GM12878 (cell line): ENCODE data around the gene NR2F1-AS1. TPM values are rescaled to one million over a fixed set of nuclear protein-coding genes. Genes with fewer than 3 reads are reported as not detected.

Experiments used
- ATAC-seq: fragments of 200-7000 bp; cut with Tn5 transposase; 3 replicates; pipeline ENCODE4 v1.9.1; 2020; ENCODE audit warnings: mild to moderate bottlenecking, moderate library complexity
- BruUV-seq: library from RNA; stranded (reverse); fragments of 400-500 nt; replicated peaks from 2 replicates; lab custom pipeline; 2021; lab: Mats Ljungman, UMichigan
- CTCF ChIA-PET: fragments of 300-600 bp; sonication (Branson Sonifier 250); formaldehyde crosslinking; extraction: SDS; loops from one replicate; lab custom pipeline; 2021; ENCODE audit warnings: inconsistent platforms; lab: Yijun Ruan, JAX
- POLR2A ChIA-PET: fragments of 350-600 bp; formaldehyde crosslinking; extraction: SDS; loops from one replicate; lab custom pipeline; 2021; ENCODE audit warnings: inconsistent platforms; lab: Charles Lee
- RAD21 ChIA-PET: fragments of 300-600 bp; sonication (Branson Sonifier 250); formaldehyde crosslinking; loops from one replicate; lab custom pipeline; 2023; ENCODE audit warnings: antibody characterized with exemption; ENCODE audit not compliant: unreplicated experiment; lab: Charles Lee
- SMC1A ChIA-PET: fragments of 300-600 bp; sonication (Branson Sonifier 250); formaldehyde crosslinking; loops from one replicate; lab custom pipeline; 2023; ENCODE audit not compliant: unreplicated experiment, uncharacterized antibody; lab: Charles Lee
- DNase-seq: peaks from one replicate; pipeline ENCODE4 v3.0.0-alpha.2; 2011; ENCODE audit warnings: low read depth, low spot score
- FAIRE-seq: peaks from 3 replicates; lab custom pipeline; 2011; peaks lifted over from hg19 to GRCh38; lab: Jason Lieb, UNC
- H2AFZ ChIP-seq: 2 replicates; pipeline ENCODE4 v1.6.0; 2011; ENCODE audit warnings: low read depth, low read length, control low read depth; ENCODE audit not compliant: control insufficient read depth
- H3K27ac ChIP-seq: 2 replicates; pipeline ENCODE4 v1.5.1; 2011; ENCODE audit warnings: control low read depth; ENCODE audit not compliant: control insufficient read depth, insufficient read depth
- H3K27me3 ChIP-seq, 2 experiments: replicated peaks in 1 of 2; 2 replicates each; pipeline versions ENCODE4 v1.6.0 to v1.6.1; 2011; ENCODE audit warnings: low read length in 1 of 2; ENCODE audit not compliant: control insufficient read depth in 2 of 2, insufficient read depth in 2 of 2
- H3K36me3 ChIP-seq, 2 experiments: 2 replicates each; pipeline ENCODE4 v1.5.1; 2011; ENCODE audit warnings: low read length in 1 of 2; ENCODE audit not compliant: control insufficient read depth in 2 of 2, insufficient read depth in 2 of 2
- H3K4me1 ChIP-seq: 2 replicates; pipeline ENCODE4 v1.6.1; 2011; ENCODE audit warnings: mild to moderate bottlenecking, low read length, moderate library complexity, mixed read lengths; ENCODE audit not compliant: control insufficient read depth, insufficient read depth
- H3K4me2 ChIP-seq: 2 replicates; pipeline ENCODE4 v1.6.0; 2011; ENCODE audit warnings: control low read depth; ENCODE audit not compliant: control insufficient read depth, insufficient read depth
- H3K4me3 ChIP-seq: fragments of 200-600 bp; sonication (generic); 2 replicates; pipeline ENCODE4 v1.5.1; 2016
- H3K79me2 ChIP-seq: 2 replicates; pipeline ENCODE4 v1.6.0; 2011; ENCODE audit warnings: low read length; ENCODE audit not compliant: control insufficient read depth, insufficient read depth
- H3K9ac ChIP-seq: 2 replicates; pipeline ENCODE4 v1.8.0; 2011; ENCODE audit warnings: low read length, control low read depth, mixed read lengths; ENCODE audit not compliant: control insufficient read depth, insufficient read depth
- H3K9me3 ChIP-seq: replicated peaks from 3 replicates; pipeline ENCODE4 v1.5.1; 2011; ENCODE audit warnings: mild to moderate bottlenecking, low read length; ENCODE audit not compliant: control insufficient read depth, insufficient read depth
- H4K20me1 ChIP-seq: 2 replicates; pipeline ENCODE4 v1.6.0; 2011; ENCODE audit not compliant: control insufficient read depth, insufficient read depth
- ATF3 ChIP-seq: IDR thresholded peaks from 2 replicates; pipeline ENCODE4 v1.6.1; 2011; ENCODE audit warnings: low read depth, mild to moderate bottlenecking, low read length, moderate library complexity, borderline replicate concordance; ENCODE audit errors: extremely low read depth
- CEBPB ChIP-seq, 2 experiments: fragments of 150-350 bp in 1 of 2; IDR thresholded peaks; 2 replicates each; pipeline ENCODE4 v1.6.1; 2012 to 2014; ENCODE audit warnings: low read depth in 2 of 2, low read length in 2 of 2, borderline replicate concordance in 1 of 2, inconsistent platforms in 1 of 2
- CHD4 ChIP-seq: fragments of 200-600 bp; sonication (generic); IDR thresholded peaks from 2 replicates; pipeline ENCODE4 v1.6.1; 2016; ENCODE audit warnings: mild to moderate bottlenecking
- CREB1 ChIP-seq: IDR thresholded peaks from 2 replicates; pipeline ENCODE4 v1.6.1; 2012; ENCODE audit warnings: low read depth, mild to moderate bottlenecking, inconsistent platforms
- CUX1 ChIP-seq: IDR thresholded peaks from 2 replicates; pipeline ENCODE4 v1.6.1; 2012; ENCODE audit warnings: improper control_type of control experiment, low read depth, low read length; ENCODE audit not compliant: insufficient replicate concordance
- JUND ChIP-seq: IDR thresholded peaks from 2 replicates; pipeline ENCODE4 v1.6.1; 2012; ENCODE audit warnings: low read depth, mild to moderate bottlenecking, low read length, improper control_type of control experiment, moderate library complexity
- MTA2 ChIP-seq: fragments of 450-650 bp; IDR thresholded peaks from 2 replicates; pipeline ENCODE4 v1.6.1; 2016; ENCODE audit warnings: low read depth, mild to moderate bottlenecking, moderate library complexity
- MTA3 ChIP-seq: IDR thresholded peaks from 2 replicates; pipeline ENCODE4 v1.6.1; 2012; ENCODE audit warnings: low read length, inconsistent platforms, borderline replicate concordance
- PKNOX1 ChIP-seq: fragments of 450-650 bp; IDR thresholded peaks from 2 replicates; pipeline ENCODE4 v1.6.1; 2016; ENCODE audit warnings: mild to moderate bottlenecking
- RAD21 ChIP-seq: IDR thresholded peaks from 2 replicates; pipeline ENCODE4 v1.6.1; 2011; ENCODE audit warnings: mild to moderate bottlenecking, low read depth, low read length, moderate library complexity; ENCODE audit not compliant: insufficient read depth
- RUNX3 ChIP-seq: IDR thresholded peaks from 2 replicates; pipeline ENCODE4 v1.6.1; 2012; ENCODE audit warnings: low read length, inconsistent platforms
- SMAD1 ChIP-seq: fragments of 450-650 bp; IDR thresholded peaks from 2 replicates; pipeline ENCODE4 v1.6.1; 2018; ENCODE audit warnings: mild to moderate bottlenecking, low read depth; ENCODE audit not compliant: partially characterized antibody
- SMAD5 ChIP-seq: IDR thresholded peaks from 2 replicates; pipeline ENCODE4 v1.6.1; 2016; ENCODE audit warnings: antibody characterized with exemption, low read depth
- SREBF1 ChIP-seq: IDR thresholded peaks from 2 replicates; pipeline ENCODE4 v1.6.1; 2012; ENCODE audit warnings: mild to moderate bottlenecking, low read length
- STAT3 ChIP-seq: IDR thresholded peaks from 2 replicates; pipeline ENCODE4 v1.6.1; 2011; ENCODE audit warnings: low read depth, low read length, improper control_type of control experiment
- SUPT20H ChIP-seq: IDR thresholded peaks from 2 replicates; pipeline ENCODE4 v1.6.1; 2011; ENCODE audit warnings: low read depth, mild to moderate bottlenecking, low read length, moderate library complexity, borderline replicate concordance; ENCODE audit not compliant: control insufficient read depth
- TARDBP ChIP-seq: IDR thresholded peaks from 2 replicates; pipeline ENCODE4 v1.6.1; 2016; ENCODE audit warnings: borderline replicate concordance
- YY1 ChIP-seq: IDR thresholded peaks from 2 replicates; pipeline ENCODE4 v1.6.1; 2011; ENCODE audit warnings: low read depth, mild to moderate bottlenecking, low read length
- WGBS: methylation state at CpG from one replicate; pipeline ENCODE4 v1.1.6; 2016; ENCODE audit warnings: low lambda C conversion rate; ENCODE audit not compliant: insufficient replicate concordance, insufficient coverage; ENCODE audit errors: missing lambda C conversion rate; 5-methylcytosine and 5-hydroxymethylcytosine counted together
- in situ Hi-C: fragments of 300-500 bp; cut with MboI; formaldehyde crosslinking; loops from 9 replicates; pipeline ENCODE4 v1.14.3; 2018; ENCODE audit warnings: mixed read lengths
- intact Hi-C: fragments of 100-400 bp; cut with micrococcal nuclease; formaldehyde crosslinking; loops from one replicate; pipeline ENCODE4 v1.14.2; 2022; ENCODE audit not compliant: unreplicated experiment
- polyA plus RNA-seq, 11 experiments: library from polyadenylated mRNA; depleted of rRNA in 4 of 11; unstranded in 6 of 11; stranded (reverse) in 5 of 11; fragments of >200 nt; fragmentation: Nextera tagmentation in 4 of 11; fragmentation: Illumina TruSeq in 1 of 11; extraction: Ambion mirVana in 4 of 11; extraction: Trizol in 1 of 11; gene quantifications; 1 replicate in 1 of 11; 2 replicates in 10 of 11; pipeline versions ENCODE4 v1.2.1 to v1.2.3, GENCODE V29; 2011 to 2016; ENCODE audit warnings: inconsistent platforms in 2 of 11, missing spikeins in 2 of 11, low read depth in 1 of 11
- total RNA-seq, 4 experiments: library from RNA; depleted of rRNA in 3 of 4; stranded (reverse); fragments of >200 nt in 3 of 4; fragmentation: Illumina TruSeq in 1 of 4; extraction: Trizol in 1 of 4; gene quantifications; 2 replicates each; pipeline versions ENCODE4 v1.2.1 to v1.2.3, GENCODE V29; 2013 to 2021

Gene NR2F1-AS1
- total and polyA plus RNA-seq, 10 of the 15 experiments (the other 5 are each of a cell fraction or from before 2014, with no cell fraction given): 0.11 to 0.85 (median 0.27) TPM

GRCh38 chr5:93503598-93504067 is 77.4 kb downstream of the NR2F1-AS1 start (continued):
- TF ChIP-seq JUND (no peak), RAD21 (no peak)

GRCh38 chr5:93497096-93497495 is 83.9 kb downstream of the NR2F1-AS1 start:
- Histone ChIP-seq H4K20me1 (no peaks in the 10 kb centered on the region), H3K4me3 (no peak overlapping the region), H3K9me3 (no peaks in the 10 kb centered on the region), H3K4me2 (no peak overlapping the region), H3K9ac (no peak overlapping the region), H3K27me3 (no peaks in the 10 kb centered on the region), H3K4me1 (no peaks in the 10 kb centered on the region), H3K36me3 (no peaks in the 10 kb centered on the region), H3K79me2 (no peaks in the 10 kb centered on the region), H2AFZ (no peak overlapping the region), H3K27ac (no peak overlapping the region)
- ChIA-PET CTCF (interaction anchor here (0.5 to 0.9 kb wide), 2 partner anchors 304 to 1731 kb away, joined by 3 read pairs; no protein-coding TSS in a partner anchor), SMC1A (interaction anchor here (1.5 kb wide), 1 partner anchor 15 kb away, joined by 4 read pairs; no protein-coding TSS in a partner anchor), POLR2A (no interaction called here), RAD21 (no interaction called here)
- ATAC-seq: no peak
- intact Hi-C loops: no loop called here
- no peak for DNase-seq
- no TSS peak for BruUV-seq
- WGBS: 34% methylated on average over 4 of the region's 4 CpGs
- FAIRE-seq: no peak
- in situ Hi-C loops: no loop called here
- TF ChIP-seq CEBPB (IDR thresholded peaks at IDR 0.05; ENCODE audit: borderline replicate concordance in 1 of 2, low read depth in 2 of 2, low read length in 2 of 2) (no peak), SUPT20H (no peak), SMAD1 (no peak), STAT3 (no peak), TARDBP (no peak), JUND (no peak), RUNX3 (no peak), ATF3 (no peak), PKNOX1 (no peak), MTA3 (no peak), CUX1 (no peak), SREBF1 (no peak), SMAD5 (no peak), CHD4 (no peak), CREB1 (no peak), YY1 (no peak), MTA2 (no peak)
